ENCODE results near the gene CACNA1G. TPM values are rescaled to one million over a fixed set of nuclear protein-coding genes. Genes with fewer than 3 reads are reported as not detected.

Gene CACNA1G
- total RNA-seq, 1 experiment from 2014 or later, result 0.04 TPM

DNA sequence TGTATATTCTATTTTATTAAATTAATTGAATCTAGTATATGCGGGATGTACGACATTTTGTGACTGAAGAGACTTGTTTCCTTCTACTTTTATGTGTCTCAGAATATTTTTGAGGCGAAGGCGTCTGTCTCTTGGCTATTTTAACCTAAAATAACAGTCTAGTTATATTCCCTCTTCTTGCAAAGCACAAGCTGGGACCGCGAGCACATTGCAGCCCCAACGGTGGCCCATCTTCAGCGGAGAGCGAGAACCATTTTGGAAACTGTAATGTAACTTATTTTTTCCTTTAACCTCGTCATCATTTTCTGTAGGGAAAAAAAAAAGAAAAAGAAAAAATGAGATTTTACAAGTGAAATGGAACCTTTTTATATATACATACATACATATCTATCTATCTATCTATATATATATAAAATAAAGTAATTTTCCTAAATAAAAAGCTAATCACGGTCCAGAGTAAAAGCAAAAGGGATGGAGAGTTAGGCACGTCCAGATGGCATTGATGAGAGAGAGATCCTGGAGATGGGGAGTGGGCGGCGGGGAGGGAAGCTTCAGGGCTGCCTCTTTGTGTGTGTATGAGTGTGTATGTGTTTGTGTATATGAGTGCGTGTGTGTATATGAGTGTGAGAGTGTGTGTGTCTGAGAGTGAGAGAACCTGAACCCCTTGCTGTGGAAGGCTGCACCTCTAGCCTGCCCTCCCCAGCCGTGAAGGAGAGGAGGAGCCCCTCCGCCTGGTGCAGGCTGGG lies 66.7 kb downstream of the CACNA1G start:
- Histone ChIP-seq H2AFZ (ENCODE audit: low read length) (0 out of 2 replicates have a peak overlapping the region, but pooled peaks have one; percentile 43), H4K20me1 (ENCODE audit: low read length) (no peaks in the 10 kb centered on the region), H3K27me3 (ENCODE audit: low read length) (no peaks in the 10 kb centered on the region), H3K79me2 (ENCODE audit: low read length) (no peaks in the 10 kb centered on the region), H3F3A (ENCODE audit: low read length, unreplicated experiment) (no peaks in the 10 kb centered on the region), H3K9me3 (ENCODE audit: low read length) (no peaks in the 10 kb centered on the region), H3K9ac (ENCODE audit: low read length) (no peak overlapping the region), H3K27ac (ENCODE audit: low read length) (no peak overlapping the region), H3K36me3 (ENCODE audit: low read depth, low read length) (no peaks in the 10 kb centered on the region), H3K9me2 (replicated peaks; ENCODE audit: low read length) (no peaks in the 10 kb centered on the region), H3K4me2 (ENCODE audit: low read length) (peak overlapping the region; percentile 54; the same call in 1 of the 2 replicates), H3K4me3 (ENCODE audit: low read length) (no peak overlapping the region), H3K4me1 (ENCODE audit: insufficient read depth, low read length) (peaks cover 34% of the 10 kb centered on the region)
- ATAC-seq (no peak), DNase-seq (no peak)
- ChIA-PET CTCF (interaction anchor here (0.6 to 1.5 kb wide), 4 partner anchors 34 to 76 kb away, joined by 5 to 21 read pairs (median 8); no protein-coding TSS in a partner anchor), POLR2A (ENCODE audit: unreplicated experiment) (no interaction called here)
- BruUV-seq (replicated peaks), result no TSS peak
- TF ChIP-seq EZH2phosphoT487 (IDR thresholded peaks at IDR 0.05; ENCODE audit: borderline replicate concordance, low read length), result no peak
- intact Hi-C loops (cut with micrococcal nuclease), result no loop called here

DNA sequence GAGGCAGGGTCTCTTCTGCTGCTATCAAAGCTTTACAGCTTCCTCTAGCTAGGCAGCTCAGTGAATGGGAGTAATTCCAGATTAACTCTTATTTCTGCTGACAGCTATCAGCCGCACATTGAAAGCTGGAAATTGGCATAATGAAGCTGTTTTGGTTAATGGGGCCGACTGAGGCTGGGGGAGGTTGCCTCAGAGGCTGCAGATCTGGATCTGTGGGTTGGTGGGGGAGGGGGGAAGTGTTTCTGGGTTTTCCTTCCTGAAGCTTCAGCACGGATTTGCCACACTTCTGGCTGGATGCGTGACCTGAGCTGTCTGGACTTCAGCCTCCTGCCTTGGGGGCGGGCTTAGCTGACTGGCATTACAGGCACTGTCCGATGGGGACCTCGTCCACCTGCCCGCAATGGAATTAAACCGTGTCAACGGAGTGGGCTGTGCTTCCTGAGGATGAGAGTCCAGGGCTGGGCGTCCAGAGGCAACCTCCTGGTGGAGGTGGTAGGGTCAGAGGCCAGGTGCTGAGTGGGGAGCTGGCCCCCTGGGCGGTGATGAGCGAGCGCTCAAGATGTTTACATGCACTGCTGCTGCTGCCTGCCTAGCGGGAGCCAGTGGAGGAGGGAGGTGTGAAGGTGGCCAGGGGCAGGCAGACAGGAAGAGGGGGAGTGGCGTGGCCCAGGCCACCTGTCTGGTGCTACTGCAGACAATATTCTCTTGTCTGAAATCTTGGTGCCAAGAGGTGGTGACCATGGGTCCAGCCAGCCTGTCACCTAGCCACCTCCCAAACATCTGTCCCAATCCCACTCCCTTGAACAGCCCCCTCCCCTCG lies 67.5 kb downstream of the CACNA1G start:
- no peaks in the 10 kb centered on the region for H3K36me3 ChIP-seq (ENCODE audit: low read depth, low read length)
- TF ChIP-seq EZH2 (IDR thresholded peaks at IDR 0.05; ENCODE audit: low read length, unreplicated experiment), result no peak
- TF ChIP-seq, protein P1, sequence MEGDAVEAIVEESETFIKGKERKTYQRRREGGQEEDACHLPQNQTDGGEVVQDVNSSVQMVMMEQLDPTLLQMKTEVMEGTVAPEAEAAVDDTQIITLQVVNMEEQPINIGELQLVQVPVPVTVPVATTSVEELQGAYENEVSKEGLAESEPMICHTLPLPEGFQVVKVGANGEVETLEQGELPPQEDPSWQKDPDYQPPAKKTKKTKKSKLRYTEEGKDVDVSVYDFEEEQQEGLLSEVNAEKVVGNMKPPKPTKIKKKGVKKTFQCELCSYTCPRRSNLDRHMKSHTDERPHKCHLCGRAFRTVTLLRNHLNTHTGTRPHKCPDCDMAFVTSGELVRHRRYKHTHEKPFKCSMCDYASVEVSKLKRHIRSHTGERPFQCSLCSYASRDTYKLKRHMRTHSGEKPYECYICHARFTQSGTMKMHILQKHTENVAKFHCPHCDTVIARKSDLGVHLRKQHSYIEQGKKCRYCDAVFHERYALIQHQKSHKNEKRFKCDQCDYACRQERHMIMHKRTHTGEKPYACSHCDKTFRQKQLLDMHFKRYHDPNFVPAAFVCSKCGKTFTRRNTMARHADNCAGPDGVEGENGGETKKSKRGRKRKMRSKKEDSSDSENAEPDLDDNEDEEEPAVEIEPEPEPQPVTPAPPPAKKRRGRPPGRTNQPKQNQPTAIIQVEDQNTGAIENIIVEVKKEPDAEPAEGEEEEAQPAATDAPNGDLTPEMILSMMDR (conservative IDR thresholded peaks at IDR 0.05; ENCODE audit: low read depth, low read length), result no peak
- no peak for TF ChIP-seq EZH2phosphoT487 (IDR thresholded peaks at IDR 0.05; ENCODE audit: borderline replicate concordance, low read length)
- H3K4me2 ChIP-seq (ENCODE audit: low read length), result peak overlapping the region; percentile 54
- peaks cover 36% of the 10 kb centered on the region for H3K4me1 ChIP-seq (ENCODE audit: insufficient read depth, low read length)
- H3F3A ChIP-seq (ENCODE audit: low read length, unreplicated experiment), result no peaks in the 10 kb centered on the region
- no peaks in the 10 kb centered on the region for H3K9me3 ChIP-seq (ENCODE audit: low read length)
- no peaks in the 10 kb centered on the region for H3K9me2 ChIP-seq (replicated peaks; ENCODE audit: low read length)
- no peaks in the 10 kb centered on the region for H4K20me1 ChIP-seq (ENCODE audit: low read length)
- BruUV-seq (replicated peaks), result no TSS peak
- H3K27ac ChIP-seq (ENCODE audit: low read length), result no peak overlapping the region
- ChIA-PET POLR2A (ENCODE audit: unreplicated experiment) (no interaction called here), CTCF (interaction anchor here (1.2 kb wide), 2 partner anchors 67 to 77 kb away, joined by 5 to 7 read pairs; no protein-coding TSS in a partner anchor)
- intact Hi-C loops (cut with micrococcal nuclease), result loop anchor here (1.0 kb wide), 1 partner anchor 146 kb away; no protein-coding TSS in a partner anchor
- peak overlapping the region; percentile 32 for H3K4me3 ChIP-seq (ENCODE audit: low read length)
- peak; percentile 30 for ATAC-seq
- no peaks in the 10 kb centered on the region for H3K27me3 ChIP-seq (ENCODE audit: low read length)
- no peaks in the 10 kb centered on the region for H3K79me2 ChIP-seq (ENCODE audit: low read length)
- DNase-seq, result peak; percentile 48
- peak overlapping the region; percentile 43 for H2AFZ ChIP-seq (ENCODE audit: low read length)
- H3K9ac ChIP-seq (ENCODE audit: low read length), result no peak overlapping the region

DNA sequence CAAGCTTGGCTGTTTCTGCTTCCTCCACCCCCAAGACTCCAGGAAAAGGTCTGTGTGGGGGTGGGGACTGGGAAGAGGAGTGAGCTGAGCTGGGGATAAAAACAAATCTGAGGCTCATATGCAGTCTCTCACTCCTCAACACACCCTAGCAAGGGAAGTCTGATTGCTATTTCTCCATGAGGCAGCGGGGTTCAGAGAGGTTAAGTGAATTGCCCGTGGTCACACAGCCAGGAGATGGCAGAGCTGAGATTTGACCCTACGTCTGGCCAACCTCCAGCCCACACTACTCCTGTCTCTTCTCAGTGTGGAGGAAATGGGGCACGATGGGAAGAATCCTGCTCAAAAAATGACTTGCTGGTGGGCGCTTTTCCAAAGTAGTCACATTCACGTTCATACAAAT lies 69.4 kb downstream of the CACNA1G start:
- H4K20me1 ChIP-seq (ENCODE audit: low read length), result no peaks in the 10 kb centered on the region
- intact Hi-C loops (cut with micrococcal nuclease), result loop anchor here (1.0 to 10.0 kb wide), 3 partner anchors 65 to 235 kb away; partner anchors contain the start of genes CACNA1G and LRRC59
- no peak overlapping the region for H3K4me2 ChIP-seq (ENCODE audit: low read length)
- TF ChIP-seq, protein P1 (conservative IDR thresholded peaks at IDR 0.05; ENCODE audit: low read depth, low read length), result no peak
- TF ChIP-seq EZH2 (IDR thresholded peaks at IDR 0.05; ENCODE audit: low read length, unreplicated experiment), result no peak
- no peak for TF ChIP-seq EZH2phosphoT487 (IDR thresholded peaks at IDR 0.05; ENCODE audit: borderline replicate concordance, low read length)
- H3K9me3 ChIP-seq (ENCODE audit: low read length), result no peaks in the 10 kb centered on the region
- no peaks in the 10 kb centered on the region for H3K27me3 ChIP-seq (ENCODE audit: low read length)
- CTCF ChIA-PET, result interaction anchor here (0.5 to 2.0 kb wide), 6 partner anchors 32 to 71 kb away, joined by 3 to 21 read pairs (median 3); no protein-coding TSS in a partner anchor
- no peak overlapping the region for H3K27ac ChIP-seq (ENCODE audit: low read length)
- BruUV-seq (replicated peaks), result no TSS peak
- no peak overlapping the region for H3K9ac ChIP-seq (ENCODE audit: low read length)
- no peaks in the 10 kb centered on the region for H3F3A ChIP-seq (ENCODE audit: low read length, unreplicated experiment)
- ATAC-seq (no peak), DNase-seq (no peak)
- no peaks in the 10 kb centered on the region for H3K9me2 ChIP-seq (replicated peaks; ENCODE audit: low read length)
- POLR2A ChIA-PET (ENCODE audit: unreplicated experiment), result interaction anchor here (0.6 kb wide), 2 partner anchors 62 to 90 kb away, joined by 3 to 6 read pairs; partner anchors contain the start of gene LUC7L3
- H3K4me3 ChIP-seq (ENCODE audit: low read length), result no peak overlapping the region
- peaks cover 8% of the 10 kb centered on the region for H3K79me2 ChIP-seq (ENCODE audit: low read length)
- H3K36me3 ChIP-seq (ENCODE audit: low read depth, low read length), result no peaks in the 10 kb centered on the region
- H2AFZ ChIP-seq (ENCODE audit: low read length), result no peak overlapping the region
- peaks cover 44% of the 10 kb centered on the region for H3K4me1 ChIP-seq (ENCODE audit: insufficient read depth, low read length)

Data from PC-3 (cell line).